Thymus (tissue), 11 donors: ENCODE data around the gene SUPT4H1. TPM values are rescaled to one million over a fixed set of nuclear protein-coding genes. Genes with fewer than 3 reads are reported as not detected.

ENCODE experiments used
- DNase-seq, 9 donors: peaks; one replicate each; pipeline ENCODE4 v3.0.0-alpha.2; 2013; ENCODE audit warnings: low spot score in 9 of 9, low read depth in 6 of 9, missing footprints in 1 of 9
- H3K27ac ChIP-seq, 2 donors: one replicate each; pipeline ENCODE4 v1.5.1; 2013; ENCODE audit warnings: control low read depth in 1 of 2, low read depth in 1 of 2, low read length in 1 of 2, mild to moderate bottlenecking in 1 of 2, moderate library complexity in 1 of 2
- H3K27me3 ChIP-seq, 2 donors: one replicate each; pipeline ENCODE4 v1.5.1; 2013; ENCODE audit warnings: low read length in 1 of 2; ENCODE audit not compliant: control insufficient read depth in 2 of 2, insufficient read depth in 1 of 2
- H3K36me3 ChIP-seq, 2 donors: one replicate each; pipeline ENCODE4 v1.5.1; 2013; ENCODE audit warnings: low read length in 1 of 2, mild to moderate bottlenecking in 1 of 2, moderate library complexity in 1 of 2; ENCODE audit not compliant: control insufficient read depth in 2 of 2, insufficient read depth in 2 of 2
- H3K4me1 ChIP-seq, 2 donors: one replicate each; pipeline ENCODE4 v1.5.1; 2013; ENCODE audit warnings: low read length in 2 of 2; ENCODE audit not compliant: control insufficient read depth in 2 of 2, insufficient read depth in 2 of 2
- H3K4me3 ChIP-seq, 2 donors: one replicate each; pipeline ENCODE4 v1.5.1; 2013; ENCODE audit warnings: low read length in 2 of 2, control low read depth in 1 of 2, mild to moderate bottlenecking in 1 of 2
- H3K9me3 ChIP-seq, 2 donors: one replicate each; pipeline ENCODE4 v1.5.1; 2013; ENCODE audit warnings: low read length in 1 of 2, mild to moderate bottlenecking in 1 of 2; ENCODE audit not compliant: control insufficient read depth in 2 of 2, insufficient read depth in 1 of 2
- WGBS: extraction: QIAGEN DNeasy Blood & Tissue Kit; methylation state at CpG from one replicate; pipeline ENCODE4 v1.1.7; 2013; 5-methylcytosine and 5-hydroxymethylcytosine counted together
- polyA plus RNA-seq: library from polyadenylated mRNA; stranded (reverse); fragments of 200-250 nt; gene quantifications from one replicate; pipeline ENCODE4 v1.2.3, GENCODE V29; 2013
- total RNA-seq: library from RNA; stranded (reverse); fragments of 120-200 nt; gene quantifications from one replicate; pipeline ENCODE4 v1.2.4, GENCODE V29; 2013
- donor health status: healthy.

The SUPT4H1 gene
- total and polyA plus RNA-seq, 2 donors = 103 to 119 TPM

DNA sequence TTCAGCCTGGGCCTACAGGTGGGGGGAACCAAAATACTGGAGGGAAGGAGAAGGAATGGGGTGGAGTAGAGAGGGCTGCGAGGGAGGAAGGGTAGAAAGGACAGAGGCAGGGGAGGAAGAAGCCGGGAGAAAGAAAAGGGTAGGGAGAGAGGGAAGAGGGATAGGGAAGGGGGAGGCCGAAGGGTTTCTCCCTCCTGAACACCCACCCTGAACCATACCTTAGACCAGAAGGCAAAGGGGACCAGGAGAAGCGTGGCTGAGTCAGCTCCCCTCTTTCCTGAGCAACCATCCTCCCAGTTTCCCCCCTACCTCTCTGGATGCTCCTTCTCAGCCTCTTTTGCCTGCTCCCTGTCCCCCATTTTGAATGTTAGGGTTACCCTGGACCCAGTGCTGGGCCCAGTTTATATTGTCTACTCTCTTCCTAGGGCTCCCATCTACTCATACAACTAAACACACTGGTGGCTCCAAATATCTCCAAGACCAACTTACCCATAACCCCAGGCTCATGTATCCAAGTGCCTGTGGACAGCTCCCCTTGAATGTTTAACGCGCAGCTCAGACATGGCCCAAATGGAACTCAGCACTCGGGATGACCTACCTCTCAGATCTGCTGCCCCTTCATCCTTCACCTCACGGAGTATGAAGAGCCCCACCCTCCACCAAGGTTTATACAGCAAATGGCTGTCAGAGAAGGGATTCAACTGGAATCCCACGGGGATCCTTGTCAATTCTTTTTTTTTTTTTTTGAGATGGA is 31.3 kb downstream of the SUPT4H1 start:
- DNase-seq = no peak
- Histone ChIP-seq H3K27me3 (peaks cover 0 to 23% of the 10 kb centered on the region in 2 donors), H3K4me1 (peaks cover 18 to 21% of the 10 kb centered on the region in 2 donors), H3K4me3 (no peak overlapping the region), H3K36me3 (peaks cover 35 to 46% of the 10 kb centered on the region in 2 donors), H3K9me3 (peaks cover 0 to 4% of the 10 kb centered on the region in 2 donors), H3K27ac (no peak overlapping the region)
- 98% methylated on average over 9 of the region's 9 CpGs for WGBS

DNA sequence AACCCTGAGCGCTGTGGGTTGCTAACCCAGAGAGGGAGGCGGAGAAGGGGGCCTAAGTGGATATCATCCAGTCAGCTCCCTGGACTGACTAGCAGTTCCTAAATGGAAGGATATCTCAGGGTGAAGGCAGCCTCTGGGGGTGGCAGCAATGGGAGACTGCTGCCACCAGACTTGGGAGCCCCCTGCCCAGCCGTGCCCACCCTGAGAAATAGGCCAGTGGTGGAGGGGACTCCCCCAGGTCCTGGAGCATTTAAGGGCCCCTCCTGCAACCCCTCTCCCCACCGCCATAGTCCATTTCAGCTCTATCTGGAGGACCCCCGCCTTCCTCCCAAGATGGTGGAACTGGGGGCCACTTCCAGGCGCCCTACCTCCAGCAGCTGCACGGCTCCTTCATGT is 31.8 kb downstream of the SUPT4H1 start:
- H3K36me3 ChIP-seq = peaks cover 41 to 49% of the 10 kb centered on the region in 2 donors
- DNase-seq = no peak

DNA sequence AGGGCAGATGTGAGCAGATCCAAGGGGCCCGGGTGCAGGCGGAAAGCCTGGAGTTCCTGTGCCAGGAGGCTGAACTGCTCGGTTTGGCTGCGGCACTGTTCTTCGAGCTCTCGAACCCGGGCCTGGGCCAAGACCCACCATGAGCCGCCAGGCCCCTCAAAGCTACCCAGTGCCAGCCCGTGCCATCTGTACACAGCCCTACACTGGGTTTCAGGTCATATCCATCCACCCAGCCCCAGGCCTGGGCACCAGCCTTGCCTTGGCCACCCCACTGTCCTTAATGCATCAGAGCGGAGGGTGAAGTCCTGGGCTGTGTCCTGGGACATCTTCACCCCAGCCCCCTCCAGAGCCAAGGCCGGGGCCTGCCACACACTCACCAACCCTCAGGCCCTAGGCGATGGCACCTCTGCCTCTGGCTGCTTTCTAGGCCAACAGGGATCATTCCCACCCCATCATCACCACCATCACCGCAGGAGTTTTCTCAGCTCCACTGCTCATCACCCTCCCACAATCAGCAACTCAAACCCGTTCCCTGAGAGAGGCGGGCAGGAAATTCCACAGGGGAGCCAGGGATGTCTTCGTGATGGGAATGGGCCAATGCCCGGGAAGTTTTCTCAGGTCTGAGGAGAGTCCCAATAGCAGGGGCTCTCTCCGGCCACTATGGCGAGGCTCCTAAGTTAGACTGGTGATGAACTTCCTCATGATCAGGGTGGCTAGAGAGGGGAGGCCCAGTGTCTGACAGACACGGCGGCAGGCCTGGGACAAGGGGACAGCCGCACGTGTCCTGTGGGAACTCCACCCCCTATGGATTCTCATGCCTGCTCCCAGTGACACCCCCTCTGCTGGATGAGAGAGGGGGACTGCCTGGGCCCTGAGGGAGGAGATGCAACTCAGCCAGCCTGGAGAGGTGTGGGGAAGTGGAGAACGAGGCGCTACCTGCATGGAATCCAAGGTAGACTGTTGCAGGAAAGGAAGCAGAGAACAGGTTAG is 32.5 kb downstream of the SUPT4H1 start:
- Histone ChIP-seq H3K4me1 (peaks cover 7 to 8% of the 10 kb centered on the region in 2 donors), H3K36me3 (peaks cover 43 to 54% of the 10 kb centered on the region in 2 donors), H3K9me3 (peaks cover 0 to 4% of the 10 kb centered on the region in 2 donors), H3K27me3 (peaks cover 0 to 11% of the 10 kb centered on the region in 2 donors), H3K4me3 (no peak overlapping the region), H3K27ac (no peak overlapping the region)
- no peak for DNase-seq
- 97% methylated on average over 25 of the region's 25 CpGs for WGBS

More for the DNA sequence above, 31.8 kb downstream of the SUPT4H1 start:
- Histone ChIP-seq H3K27me3 (peaks cover 0 to 18% of the 10 kb centered on the region in 2 donors), H3K4me3 (no peak overlapping the region), H3K4me1 (peaks cover 14 to 15% of the 10 kb centered on the region in 2 donors), H3K9me3 (peaks cover 0 to 4% of the 10 kb centered on the region in 2 donors), H3K27ac (no peak overlapping the region)
- 98% methylated on average over 7 of the region's 7 CpGs for WGBS

DNA sequence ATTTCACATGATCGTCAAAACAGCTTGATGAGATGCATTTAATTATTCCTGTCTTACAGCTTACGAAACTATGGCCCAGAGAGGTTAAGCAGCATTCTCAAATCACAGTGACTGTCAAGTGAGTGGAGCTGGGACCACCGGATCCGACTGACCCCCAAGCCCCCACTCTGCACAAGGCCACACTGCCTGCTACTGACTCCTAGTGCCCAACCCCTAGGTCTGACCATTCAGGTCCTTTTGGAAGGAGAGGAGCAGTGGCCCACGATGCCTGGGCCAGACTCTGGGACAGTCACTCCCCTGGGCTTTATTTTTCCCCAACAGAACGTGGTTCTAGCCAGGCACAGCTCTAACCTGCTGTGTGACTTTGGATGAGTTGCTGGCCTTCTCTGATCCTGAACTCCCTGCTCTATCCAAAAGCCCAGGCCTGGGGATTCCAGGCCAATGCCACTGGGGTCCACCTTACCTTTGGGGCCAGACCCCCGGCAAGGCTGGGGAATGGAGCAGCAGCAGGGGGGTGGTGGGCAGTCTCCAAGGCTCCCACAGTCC is 33.3 kb downstream of the SUPT4H1 start:
- 98% methylated on average over 7 of the region's 7 CpGs for WGBS
- Histone ChIP-seq H3K4me3 (no peak overlapping the region), H3K9me3 (peaks cover 0 to 4% of the 10 kb centered on the region in 2 donors), H3K36me3 (peaks cover 42 to 54% of the 10 kb centered on the region in 2 donors), H3K27ac (no peak overlapping the region), H3K27me3 (peaks cover 0 to 4% of the 10 kb centered on the region in 2 donors), H3K4me1 (peaks cover 4 to 5% of the 10 kb centered on the region in 2 donors)
- DNase-seq = no peak

DNA sequence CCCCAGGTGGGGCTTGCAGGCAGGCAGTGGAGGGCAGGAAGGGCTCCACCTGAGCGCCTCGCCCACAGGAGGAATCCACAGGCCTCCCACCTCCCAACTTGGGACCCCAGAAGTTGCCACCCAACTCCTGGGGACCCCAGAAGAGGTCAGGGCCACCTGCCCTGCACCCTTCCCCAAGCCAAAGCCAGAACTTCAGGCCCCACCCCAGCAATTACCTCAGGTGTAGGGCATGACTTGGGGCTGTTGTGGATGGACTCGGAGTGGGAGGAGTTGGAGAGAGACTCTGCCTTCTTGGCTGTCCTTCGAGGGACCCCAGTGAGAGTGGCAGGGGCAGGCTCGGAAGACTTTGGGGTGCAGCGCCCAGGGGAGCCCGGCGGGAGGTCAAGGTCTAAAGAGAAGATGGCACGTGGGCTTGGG is 33.9 kb downstream of the SUPT4H1 start:
- peak overlapping the region in 1 of 2 donors; percentile 37 for H3K27ac ChIP-seq

DNA sequence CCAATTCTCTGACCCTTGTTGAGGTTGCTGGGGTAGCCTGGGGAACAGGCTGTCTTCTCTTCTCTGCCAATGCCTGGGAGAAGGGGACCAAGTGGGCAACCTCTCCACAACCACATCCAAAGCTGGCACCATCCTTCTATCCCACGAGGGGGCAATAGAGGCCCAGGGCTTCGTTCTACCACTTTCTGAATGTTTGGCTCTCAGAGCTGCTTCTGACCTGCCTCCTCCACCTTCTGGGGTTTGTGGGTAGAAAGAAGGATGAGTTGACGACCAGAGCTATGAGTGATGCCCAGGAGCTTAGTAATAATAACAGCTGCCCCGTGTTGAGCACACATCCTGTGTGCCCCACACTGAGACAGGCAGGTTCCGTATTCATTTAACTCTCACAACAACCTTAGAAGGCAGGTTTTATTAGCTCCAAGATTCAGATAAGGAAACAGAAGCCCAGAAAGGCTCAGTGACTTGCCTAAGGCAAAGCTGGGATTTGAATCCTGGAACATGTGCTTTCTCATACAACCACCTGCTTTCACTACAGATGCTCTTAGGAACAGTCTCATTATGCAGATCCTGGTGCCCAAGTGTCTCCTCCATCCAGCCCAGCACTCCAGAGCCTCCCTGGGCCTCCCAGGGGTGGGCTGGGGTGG is 34.5 kb downstream of the SUPT4H1 start:
- Histone ChIP-seq H3K27me3 (no peaks in the 10 kb centered on the region), H3K27ac (peak overlapping the region in 1 of 2 donors; percentile 37)

More for the DNA sequence above, 33.9 kb downstream of the SUPT4H1 start:
- H3K9me3 ChIP-seq = peaks cover 0 to 4% of the 10 kb centered on the region in 2 donors
- 98% methylated on average over 9 of the region's 9 CpGs for WGBS
- DNase-seq = no peak
- no peak overlapping the region for H3K4me3 ChIP-seq
- no peaks in the 10 kb centered on the region for H3K27me3 ChIP-seq
- H3K36me3 ChIP-seq = peaks cover 42 to 58% of the 10 kb centered on the region in 2 donors
- peaks cover 4 to 5% of the 10 kb centered on the region in 2 donors for H3K4me1 ChIP-seq

DNA sequence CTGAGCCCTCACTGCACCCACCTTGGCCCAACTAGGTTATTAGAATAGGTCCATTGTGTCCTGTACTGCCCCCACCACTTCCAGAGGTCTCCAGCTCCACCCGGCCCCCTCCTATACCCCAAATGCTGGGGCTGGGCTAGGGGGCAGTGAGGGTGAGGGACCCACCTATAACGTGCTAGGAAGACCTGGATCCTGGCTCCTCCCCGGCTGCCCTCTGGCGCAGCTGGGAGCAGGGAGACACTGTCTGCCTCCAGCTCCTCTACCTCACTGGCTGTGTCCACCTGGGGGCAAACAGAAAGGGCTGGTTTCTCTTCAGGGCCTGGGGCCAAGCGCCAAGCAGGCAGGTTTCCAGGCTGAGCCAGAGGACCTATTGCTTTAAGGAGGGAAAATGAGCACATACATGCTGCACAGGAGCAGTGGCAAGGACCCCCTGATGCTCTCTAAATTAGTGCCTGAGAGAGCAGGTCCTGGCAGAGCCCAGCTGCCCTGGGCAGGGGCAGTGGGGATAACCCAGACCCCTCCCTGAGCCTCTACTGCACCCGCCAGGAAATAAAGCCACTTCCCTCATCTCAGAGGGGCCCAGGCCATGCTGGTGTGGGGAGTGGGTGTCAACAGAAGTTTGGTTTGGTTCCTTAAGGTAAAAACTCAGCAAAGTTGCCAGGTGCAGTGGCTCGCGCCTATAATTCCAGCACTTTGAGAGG is 35.6 kb downstream of the SUPT4H1 start:
- Histone ChIP-seq H3K27me3 (no peaks in the 10 kb centered on the region), H3K4me1 (peaks cover 4 to 5% of the 10 kb centered on the region in 2 donors), H3K9me3 (peaks cover 0 to 4% of the 10 kb centered on the region in 2 donors), H3K27ac (no peak overlapping the region), H3K4me3 (no peak overlapping the region), H3K36me3 (peaks cover 37 to 55% of the 10 kb centered on the region in 2 donors)
- 96% methylated on average over 8 of the region's 8 CpGs for WGBS
- no peak for DNase-seq

More for the DNA sequence above, 34.5 kb downstream of the SUPT4H1 start:
- H3K4me1 ChIP-seq = peaks cover 4 to 5% of the 10 kb centered on the region in 2 donors
- peak in 7 of 9 donors; percentile 45 to 86 (median 61) for DNase-seq
- no peak overlapping the region for H3K4me3 ChIP-seq
- H3K9me3 ChIP-seq = peaks cover 0 to 4% of the 10 kb centered on the region in 2 donors
- WGBS = 24% methylated on average over 5 of the region's 5 CpGs
- H3K36me3 ChIP-seq = peaks cover 39 to 53% of the 10 kb centered on the region in 2 donors

DNA sequence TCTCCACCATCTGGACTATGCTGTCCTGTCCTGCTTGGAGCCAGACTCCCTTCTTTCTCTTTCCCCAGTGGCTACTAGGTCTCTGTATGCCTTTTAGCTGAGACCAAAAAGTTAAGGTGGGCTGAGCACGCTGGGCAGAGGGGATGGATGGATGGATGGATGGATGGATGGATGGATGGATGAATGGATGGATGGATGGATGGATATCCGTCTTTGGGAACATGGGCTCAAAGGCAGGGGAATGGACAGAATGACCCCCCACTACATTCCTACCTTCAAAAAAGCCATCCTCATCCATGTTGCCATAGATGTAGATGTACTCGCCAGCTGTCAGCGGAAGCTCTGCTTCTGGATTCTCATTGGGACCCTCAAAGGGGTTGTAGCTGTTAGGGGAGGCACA is 36.3 kb downstream of the SUPT4H1 start:
- Histone ChIP-seq H3K9me3 (peaks cover 0 to 4% of the 10 kb centered on the region in 2 donors), H3K27me3 (no peaks in the 10 kb centered on the region)

More for the DNA sequence above, 36.3 kb downstream of the SUPT4H1 start:
- Histone ChIP-seq H3K27ac (no peak overlapping the region), H3K36me3 (peaks cover 43 to 58% of the 10 kb centered on the region in 2 donors), H3K4me3 (no peak overlapping the region), H3K4me1 (peaks cover 4 to 5% of the 10 kb centered on the region in 2 donors)
- DNase-seq = no peak
- WGBS = 97% methylated on average over 4 of the region's 4 CpGs
